WTC11 (cell line): ENCODE measurements around the gene IFI44L.

Source experiments
- CREM ChIP-seq: sonication (generic); formaldehyde crosslinking; IDR thresholded peaks from 2 replicates; pipeline ENCODE4 v1.8.1; 2022; ENCODE audit warnings: mild to moderate bottlenecking, missing genetic modification reagents, moderate library complexity
- RORB ChIP-seq: fragments of 250-450 bp; sonication (Bioruptor Pico); IDR thresholded peaks from 2 replicates; pipeline ENCODE4 v1.9.0; 2021; ENCODE audit warnings: mild to moderate bottlenecking
- ZNF281 ChIP-seq: sonication (generic); formaldehyde crosslinking; IDR thresholded peaks from 2 replicates; pipeline ENCODE4 v1.8.0; 2023; ENCODE audit warnings: mild to moderate bottlenecking, missing genetic modification reagents
- ZNF416 ChIP-seq: fragments of 250-450 bp; sonication (Bioruptor Pico); IDR thresholded peaks from 2 replicates; pipeline ENCODE4 v1.9.0; 2021; ENCODE audit warnings: mild to moderate bottlenecking, inconsistent platforms
- TF ChIP-seq, protein P1 (sequence below): fragments of 200-600 bp; IDR thresholded peaks from 2 replicates; pipeline ENCODE4 v1.8.0; 2022; ENCODE audit warnings: antibody characterized with exemption
- TF ChIP-seq, protein P2 (sequence below): sonication (generic); formaldehyde crosslinking; IDR thresholded peaks from 2 replicates; pipeline ENCODE4 v1.8.0; 2022; ENCODE audit warnings: mild to moderate bottlenecking, missing genetic modification reagents

DNA sequence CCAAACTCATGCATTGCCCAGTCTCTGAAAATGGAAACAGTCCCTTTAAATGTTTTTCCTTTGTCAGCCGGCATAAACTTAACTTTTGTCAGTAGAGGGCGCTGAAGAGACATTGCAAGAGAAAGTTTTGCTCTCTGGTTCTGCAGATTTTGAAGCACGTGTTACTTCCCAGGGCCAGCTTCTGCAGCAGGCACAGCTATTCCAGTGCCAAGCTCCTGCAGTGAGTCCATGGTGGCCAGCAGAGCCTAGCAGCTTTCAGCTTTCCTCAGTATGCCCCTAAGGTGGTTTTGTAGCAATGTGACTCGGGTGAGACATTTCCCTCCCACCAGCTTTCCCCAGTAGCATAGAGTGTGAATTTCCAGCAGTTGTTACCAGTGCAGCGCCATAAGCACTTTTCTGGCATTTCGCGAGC, 2.6 kb upstream of the IFI44L start:
- no peak for TF ChIP-seq CREM (CRISPR knock-in tag)
- TF ChIP-seq, protein P1, sequence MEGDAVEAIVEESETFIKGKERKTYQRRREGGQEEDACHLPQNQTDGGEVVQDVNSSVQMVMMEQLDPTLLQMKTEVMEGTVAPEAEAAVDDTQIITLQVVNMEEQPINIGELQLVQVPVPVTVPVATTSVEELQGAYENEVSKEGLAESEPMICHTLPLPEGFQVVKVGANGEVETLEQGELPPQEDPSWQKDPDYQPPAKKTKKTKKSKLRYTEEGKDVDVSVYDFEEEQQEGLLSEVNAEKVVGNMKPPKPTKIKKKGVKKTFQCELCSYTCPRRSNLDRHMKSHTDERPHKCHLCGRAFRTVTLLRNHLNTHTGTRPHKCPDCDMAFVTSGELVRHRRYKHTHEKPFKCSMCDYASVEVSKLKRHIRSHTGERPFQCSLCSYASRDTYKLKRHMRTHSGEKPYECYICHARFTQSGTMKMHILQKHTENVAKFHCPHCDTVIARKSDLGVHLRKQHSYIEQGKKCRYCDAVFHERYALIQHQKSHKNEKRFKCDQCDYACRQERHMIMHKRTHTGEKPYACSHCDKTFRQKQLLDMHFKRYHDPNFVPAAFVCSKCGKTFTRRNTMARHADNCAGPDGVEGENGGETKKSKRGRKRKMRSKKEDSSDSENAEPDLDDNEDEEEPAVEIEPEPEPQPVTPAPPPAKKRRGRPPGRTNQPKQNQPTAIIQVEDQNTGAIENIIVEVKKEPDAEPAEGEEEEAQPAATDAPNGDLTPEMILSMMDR, result peak; percentile 58
- no peak for TF ChIP-seq ZNF416 (CRISPR knock-in tag)
- TF ChIP-seq RORB (CRISPR knock-in tag), result no peak
- TF ChIP-seq ZNF281 (CRISPR knock-in tag), result no peak
- TF ChIP-seq, protein P2, sequence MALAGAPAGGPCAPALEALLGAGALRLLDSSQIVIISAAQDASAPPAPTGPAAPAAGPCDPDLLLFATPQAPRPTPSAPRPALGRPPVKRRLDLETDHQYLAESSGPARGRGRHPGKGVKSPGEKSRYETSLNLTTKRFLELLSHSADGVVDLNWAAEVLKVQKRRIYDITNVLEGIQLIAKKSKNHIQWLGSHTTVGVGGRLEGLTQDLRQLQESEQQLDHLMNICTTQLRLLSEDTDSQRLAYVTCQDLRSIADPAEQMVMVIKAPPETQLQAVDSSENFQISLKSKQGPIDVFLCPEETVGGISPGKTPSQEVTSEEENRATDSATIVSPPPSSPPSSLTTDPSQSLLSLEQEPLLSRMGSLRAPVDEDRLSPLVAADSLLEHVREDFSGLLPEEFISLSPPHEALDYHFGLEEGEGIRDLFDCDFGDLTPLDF (CRISPR knock-in tag), result no peak
